ENCODE measurements around the gene XG.

Gene XG

DNA sequence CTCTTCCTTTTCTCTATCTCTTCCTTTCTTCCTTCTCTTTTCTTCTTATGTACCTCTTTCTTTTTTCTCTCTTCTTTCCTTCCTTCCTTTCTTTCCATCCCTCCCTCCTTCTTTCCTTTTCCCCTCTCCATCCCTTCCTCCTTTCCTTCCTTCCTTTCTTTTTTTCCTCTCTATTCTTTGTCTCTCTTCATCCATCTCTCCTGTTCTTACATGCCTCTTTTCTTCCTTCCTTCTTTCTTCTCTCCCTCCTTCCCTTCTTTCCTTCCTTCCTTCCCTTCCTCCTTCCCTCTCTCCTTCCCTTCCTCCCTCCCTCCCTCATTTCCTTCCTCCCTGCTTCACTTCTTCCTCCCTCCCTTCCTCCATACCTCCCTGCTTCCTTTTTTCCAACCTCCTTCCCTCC, 19.2 kb upstream of the XG start:
- Histone ChIP-seq H3K27me3 (ENCODE audit: insufficient read depth, low read length) (peaks cover 4% of the 10 kb centered on the region; the same call in 1 of the 2 replicates), H2AFZ (ENCODE audit: low read length) (no peak overlapping the region), H3K36me3 (ENCODE audit: insufficient read depth, low read length) (peaks cover 30% of the 10 kb centered on the region), H3K4me2 (ENCODE audit: low read length) (no peak overlapping the region), H4K20me1 (ENCODE audit: insufficient read depth, low read length) (no peaks in the 10 kb centered on the region), H3F3A (ENCODE audit: insufficient read depth, low read length) (no peaks in the 10 kb centered on the region), H3K4me3 (ENCODE audit: low read depth, low read length, poor library complexity, severe bottlenecking) (no peak overlapping the region), H3K27ac (ENCODE audit: low read depth, low read length, poor library complexity, severe bottlenecking) (no peak overlapping the region), H3K79me2 (ENCODE audit: insufficient read depth, low read length) (no peaks in the 10 kb centered on the region), H3K4me1 (ENCODE audit: insufficient read depth, low read length, severe bottlenecking) (no peaks in the 10 kb centered on the region), H3K9ac (ENCODE audit: low read length) (no peak overlapping the region), H3K9me2 (ENCODE audit: low read depth, low read length) (no peaks in the 10 kb centered on the region), H3K9me3 (ENCODE audit: low read length) (no peaks in the 10 kb centered on the region)
- TF ChIP-seq, protein P1, sequence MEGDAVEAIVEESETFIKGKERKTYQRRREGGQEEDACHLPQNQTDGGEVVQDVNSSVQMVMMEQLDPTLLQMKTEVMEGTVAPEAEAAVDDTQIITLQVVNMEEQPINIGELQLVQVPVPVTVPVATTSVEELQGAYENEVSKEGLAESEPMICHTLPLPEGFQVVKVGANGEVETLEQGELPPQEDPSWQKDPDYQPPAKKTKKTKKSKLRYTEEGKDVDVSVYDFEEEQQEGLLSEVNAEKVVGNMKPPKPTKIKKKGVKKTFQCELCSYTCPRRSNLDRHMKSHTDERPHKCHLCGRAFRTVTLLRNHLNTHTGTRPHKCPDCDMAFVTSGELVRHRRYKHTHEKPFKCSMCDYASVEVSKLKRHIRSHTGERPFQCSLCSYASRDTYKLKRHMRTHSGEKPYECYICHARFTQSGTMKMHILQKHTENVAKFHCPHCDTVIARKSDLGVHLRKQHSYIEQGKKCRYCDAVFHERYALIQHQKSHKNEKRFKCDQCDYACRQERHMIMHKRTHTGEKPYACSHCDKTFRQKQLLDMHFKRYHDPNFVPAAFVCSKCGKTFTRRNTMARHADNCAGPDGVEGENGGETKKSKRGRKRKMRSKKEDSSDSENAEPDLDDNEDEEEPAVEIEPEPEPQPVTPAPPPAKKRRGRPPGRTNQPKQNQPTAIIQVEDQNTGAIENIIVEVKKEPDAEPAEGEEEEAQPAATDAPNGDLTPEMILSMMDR (IDR thresholded peaks at IDR 0.05; ENCODE audit: low read length): no peak
- TF ChIP-seq EZH2 (IDR thresholded peaks at IDR 0.05; ENCODE audit: borderline replicate concordance, low read length): no peak

DNA sequence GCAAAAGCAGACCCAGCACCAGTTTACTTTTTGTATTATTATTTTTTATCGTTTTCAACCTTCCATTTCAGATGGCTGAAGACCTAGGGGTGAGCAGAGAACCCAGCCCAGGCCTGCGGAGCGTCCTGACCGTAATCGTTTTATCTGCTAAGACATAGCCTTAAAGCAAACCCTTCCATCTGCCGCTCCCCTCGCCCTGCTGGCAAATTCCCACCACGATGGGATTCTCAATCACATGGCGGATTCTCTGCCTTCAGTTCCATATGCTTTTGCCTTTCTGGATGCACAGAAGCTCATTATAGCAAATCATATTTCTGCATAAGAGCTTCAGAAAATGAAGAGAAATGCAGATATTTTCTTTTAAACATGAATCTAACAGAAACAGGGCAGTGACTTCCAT, 18.6 kb upstream of the XG start:
- peaks cover 4% of the 10 kb centered on the region; the same call in 1 of the 2 replicates for H3K27me3 ChIP-seq (ENCODE audit: insufficient read depth, low read length)
- H3K9ac ChIP-seq (ENCODE audit: low read length): no peak overlapping the region
- no peak overlapping the region for H3K4me2 ChIP-seq (ENCODE audit: low read length)
- TF ChIP-seq, protein P1 (IDR thresholded peaks at IDR 0.05; ENCODE audit: low read length): no peak
- TF ChIP-seq EZH2 (IDR thresholded peaks at IDR 0.05; ENCODE audit: borderline replicate concordance, low read length): no peak
- no peak overlapping the region for H2AFZ ChIP-seq (ENCODE audit: low read length)
- H3K27ac ChIP-seq (ENCODE audit: low read depth, low read length, poor library complexity, severe bottlenecking): no peak overlapping the region
- H3K4me1 ChIP-seq (ENCODE audit: insufficient read depth, low read length, severe bottlenecking): no peaks in the 10 kb centered on the region
- H3K36me3 ChIP-seq (ENCODE audit: insufficient read depth, low read length): peaks cover 29% of the 10 kb centered on the region
- no peaks in the 10 kb centered on the region for H3F3A ChIP-seq (ENCODE audit: insufficient read depth, low read length)
- H3K9me3 ChIP-seq (ENCODE audit: low read length): no peaks in the 10 kb centered on the region
- H4K20me1 ChIP-seq (ENCODE audit: insufficient read depth, low read length): no peaks in the 10 kb centered on the region
- H3K9me2 ChIP-seq (ENCODE audit: low read depth, low read length): no peaks in the 10 kb centered on the region
- no peak overlapping the region for H3K4me3 ChIP-seq (ENCODE audit: low read depth, low read length, poor library complexity, severe bottlenecking)
- no peaks in the 10 kb centered on the region for H3K79me2 ChIP-seq (ENCODE audit: insufficient read depth, low read length)

DNA sequence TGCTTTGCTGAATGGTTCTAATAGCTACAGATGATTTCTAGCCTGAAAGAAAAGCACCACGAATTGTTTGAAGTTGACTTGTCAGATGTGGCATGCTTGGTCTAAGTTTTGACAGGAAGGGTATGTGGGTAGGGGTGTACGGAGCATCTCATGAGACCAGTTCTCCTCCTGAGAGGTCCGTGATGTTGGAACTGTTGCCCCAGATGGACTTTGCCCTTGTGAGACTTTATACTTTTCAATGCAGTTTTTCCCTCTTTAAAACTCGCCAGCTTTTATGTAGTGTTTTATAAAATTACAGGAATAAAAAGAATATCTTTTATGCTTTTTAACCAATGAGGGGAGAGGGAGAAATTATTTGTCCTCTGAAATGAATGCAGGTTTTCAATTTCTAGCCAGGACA, 16.6 kb upstream of the XG start:
- H3K27me3 ChIP-seq (ENCODE audit: insufficient read depth, low read length): peaks cover 4% of the 10 kb centered on the region; the same call in 1 of the 2 replicates
- no peaks in the 10 kb centered on the region for H3F3A ChIP-seq (ENCODE audit: insufficient read depth, low read length)
- H3K36me3 ChIP-seq (ENCODE audit: insufficient read depth, low read length): peaks cover 17% of the 10 kb centered on the region
- H3K4me3 ChIP-seq (ENCODE audit: low read depth, low read length, poor library complexity, severe bottlenecking): no peak overlapping the region
- no peaks in the 10 kb centered on the region for H3K9me3 ChIP-seq (ENCODE audit: low read length)
- no peaks in the 10 kb centered on the region for H3K4me1 ChIP-seq (ENCODE audit: insufficient read depth, low read length, severe bottlenecking)
- H3K79me2 ChIP-seq (ENCODE audit: insufficient read depth, low read length): no peaks in the 10 kb centered on the region
- H2AFZ ChIP-seq (ENCODE audit: low read length): no peak overlapping the region
- H3K9ac ChIP-seq (ENCODE audit: low read length): no peak overlapping the region
- no peak overlapping the region for H3K27ac ChIP-seq (ENCODE audit: low read depth, low read length, poor library complexity, severe bottlenecking)
- no peaks in the 10 kb centered on the region for H3K9me2 ChIP-seq (ENCODE audit: low read depth, low read length)
- H4K20me1 ChIP-seq (ENCODE audit: insufficient read depth, low read length): no peaks in the 10 kb centered on the region
- no peak overlapping the region for H3K4me2 ChIP-seq (ENCODE audit: low read length)
- TF ChIP-seq EZH2 (IDR thresholded peaks at IDR 0.05; ENCODE audit: borderline replicate concordance, low read length): no peak
- TF ChIP-seq, protein P1 (IDR thresholded peaks at IDR 0.05; ENCODE audit: low read length): no peak

Measured in OCI-LY1 (cell line).